ENCODE measurements around the gene DHX32.

DNA sequence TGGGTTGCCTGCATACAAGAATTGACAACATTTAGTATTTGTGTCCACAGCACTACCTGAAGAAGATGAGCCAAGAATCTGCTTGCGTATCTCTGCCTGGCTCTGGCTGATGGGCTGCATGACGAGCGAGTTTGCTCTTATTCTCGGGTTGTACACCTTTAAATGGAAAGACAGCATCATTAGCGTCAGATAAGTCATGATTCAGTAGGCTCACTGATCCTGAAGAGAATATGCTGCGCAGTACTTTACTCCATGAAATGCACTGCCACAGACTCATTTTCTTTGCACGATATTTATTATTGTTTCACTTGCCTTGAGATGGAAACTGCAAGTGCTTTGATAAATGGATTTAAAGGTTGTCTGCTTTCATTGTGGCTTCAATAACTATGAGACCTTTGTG is 28.6 kb downstream of the DHX32 start:
- TF ChIP-seq POLR2AphosphoS5 (IDR thresholded peaks at IDR 0.05; ENCODE audit: low read depth, low read length): no peak
- TF ChIP-seq, protein P1, sequence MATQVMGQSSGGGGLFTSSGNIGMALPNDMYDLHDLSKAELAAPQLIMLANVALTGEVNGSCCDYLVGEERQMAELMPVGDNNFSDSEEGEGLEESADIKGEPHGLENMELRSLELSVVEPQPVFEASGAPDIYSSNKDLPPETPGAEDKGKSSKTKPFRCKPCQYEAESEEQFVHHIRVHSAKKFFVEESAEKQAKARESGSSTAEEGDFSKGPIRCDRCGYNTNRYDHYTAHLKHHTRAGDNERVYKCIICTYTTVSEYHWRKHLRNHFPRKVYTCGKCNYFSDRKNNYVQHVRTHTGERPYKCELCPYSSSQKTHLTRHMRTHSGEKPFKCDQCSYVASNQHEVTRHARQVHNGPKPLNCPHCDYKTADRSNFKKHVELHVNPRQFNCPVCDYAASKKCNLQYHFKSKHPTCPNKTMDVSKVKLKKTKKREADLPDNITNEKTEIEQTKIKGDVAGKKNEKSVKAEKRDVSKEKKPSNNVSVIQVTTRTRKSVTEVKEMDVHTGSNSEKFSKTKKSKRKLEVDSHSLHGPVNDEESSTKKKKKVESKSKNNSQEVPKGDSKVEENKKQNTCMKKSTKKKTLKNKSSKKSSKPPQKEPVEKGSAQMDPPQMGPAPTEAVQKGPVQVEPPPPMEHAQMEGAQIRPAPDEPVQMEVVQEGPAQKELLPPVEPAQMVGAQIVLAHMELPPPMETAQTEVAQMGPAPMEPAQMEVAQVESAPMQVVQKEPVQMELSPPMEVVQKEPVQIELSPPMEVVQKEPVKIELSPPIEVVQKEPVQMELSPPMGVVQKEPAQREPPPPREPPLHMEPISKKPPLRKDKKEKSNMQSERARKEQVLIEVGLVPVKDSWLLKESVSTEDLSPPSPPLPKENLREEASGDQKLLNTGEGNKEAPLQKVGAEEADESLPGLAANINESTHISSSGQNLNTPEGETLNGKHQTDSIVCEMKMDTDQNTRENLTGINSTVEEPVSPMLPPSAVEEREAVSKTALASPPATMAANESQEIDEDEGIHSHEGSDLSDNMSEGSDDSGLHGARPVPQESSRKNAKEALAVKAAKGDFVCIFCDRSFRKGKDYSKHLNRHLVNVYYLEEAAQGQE (IDR thresholded peaks at IDR 0.05; ENCODE audit: insufficient read depth in 1 of 2, low read depth in 2 of 2, low read length in 2 of 2): no peak
- no peak for TF ChIP-seq TAF1 (IDR thresholded peaks at IDR 0.05; ENCODE audit: borderline replicate concordance, insufficient read depth, low read length)
- TF ChIP-seq SIN3A (IDR thresholded peaks at IDR 0.05; ENCODE audit: borderline replicate concordance, insufficient read depth, low read length): no peak
- no peak for TF ChIP-seq FOXP2 (optimal IDR thresholded peaks at IDR 0.05; ENCODE audit: borderline replicate concordance, extremely low read depth, extremely low read length, insufficient read depth)

Measured in PFSK-1 (cell line).